Raji (cell line): ENCODE results near the gene TXNL4A.

Experiments
- POLR2A ChIP-seq: IDR thresholded peaks from 2 replicates; pipeline ENCODE4 v1.6.1; 2011; ENCODE audit warnings: low read depth, low read length, control low read depth; ENCODE audit not compliant: insufficient read depth

The TXNL4A gene

GRCh38 chr18:79956276-79956675 lies 32.1 kb downstream of the TXNL4A start:
- TF ChIP-seq POLR2A, result no peak

- no peak for TF ChIP-seq POLR2A
These were observed 32.9 kb downstream of the TXNL4A start for GRCh38 chr18:79955302-79956075.

- no peak for TF ChIP-seq POLR2A
These were observed 33.6 kb downstream of the TXNL4A start for GRCh38 chr18:79954791-79955190.

- TF ChIP-seq POLR2A, result no peak
These were observed 34.3 kb downstream of the TXNL4A start for GRCh38 chr18:79953971-79954651.

GRCh38 chr18:79952996-79953559 lies 35.3 kb downstream of the TXNL4A start:
- TF ChIP-seq POLR2A, result no peak

- no peak for TF ChIP-seq POLR2A
These were observed 35.8 kb downstream of the TXNL4A start for GRCh38 chr18:79952456-79952995.

- TF ChIP-seq POLR2A, result peak; percentile 57
These were observed 36.6 kb downstream of the TXNL4A start, which contains the start of gene SLC66A2 for GRCh38 chr18:79951545-79952455. Gene SLC66A2 (minus strand): TSS chr18:79951653. CDS start chr18:79950926, 727 bp downstream.

GRCh38 chr18:79950515-79951341 lies 37.6 kb downstream of the TXNL4A start:
- TF ChIP-seq POLR2A, result 0 out of 2 replicates have a peak, but pooled peaks have one; percentile 11

- TF ChIP-seq POLR2A, result no peak
These were observed 38.5 kb downstream of the TXNL4A start for GRCh38 chr18:79949697-79950487.

- TF ChIP-seq POLR2A, result no peak
These were observed 39.5 kb downstream of the TXNL4A start for GRCh38 chr18:79948719-79949411.

- no peak for TF ChIP-seq POLR2A
These were observed 40.3 kb downstream of the TXNL4A start for GRCh38 chr18:79947881-79948610.
